Gastroesophageal sphincter (tissue), 3 donors: ENCODE results near the gene RNF40.

ENCODE experiments used
- EP300 ChIP-seq: sonication (generic); formaldehyde crosslinking; IDR thresholded peaks from one replicate; pipeline ENCODE4 v1.6.1; 2017; ENCODE audit warnings: antibody characterized with exemption, mild to moderate bottlenecking
- POLR2AphosphoS5 ChIP-seq: sonication (generic); formaldehyde crosslinking; IDR thresholded peaks from one replicate; pipeline ENCODE4 v1.6.1; 2017; ENCODE audit warnings: antibody characterized with exemption
- TF ChIP-seq, protein P1 (sequence below), 4 experiments: fragments of 200-600 bp in 2 of 4; fragments of 450-650 bp in 2 of 4; sonication (generic) in 1 of 4; IDR thresholded peaks; one replicate each; pipeline ENCODE4 v1.5.1; 2017 to 2019; ENCODE audit warnings: antibody characterized with exemption in 4 of 4, mild to moderate bottlenecking in 2 of 4, moderate library complexity in 2 of 4

DNA sequence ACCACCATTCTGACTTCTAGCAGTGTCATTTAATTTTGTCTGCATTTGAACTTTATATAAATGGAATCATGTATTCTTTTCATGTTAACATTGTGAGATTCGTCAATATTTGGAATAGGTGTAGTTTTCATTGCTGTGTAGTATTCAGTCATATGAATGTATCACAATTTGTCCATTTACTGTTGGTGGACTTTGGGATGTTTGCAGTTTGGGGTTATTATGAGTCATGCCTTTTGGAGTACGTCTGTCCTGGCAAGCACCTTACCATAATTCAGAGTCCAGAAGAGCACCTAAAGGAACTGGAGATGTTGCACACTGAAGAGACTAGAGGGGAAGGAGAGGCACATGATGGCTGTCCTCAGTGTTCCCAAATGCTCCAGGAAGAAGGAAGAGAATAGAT is 17.0 kb upstream of the RNF40 start:
- TF ChIP-seq POLR2AphosphoS5 (no peak), EP300 (no peak)
- TF ChIP-seq, protein P1, sequence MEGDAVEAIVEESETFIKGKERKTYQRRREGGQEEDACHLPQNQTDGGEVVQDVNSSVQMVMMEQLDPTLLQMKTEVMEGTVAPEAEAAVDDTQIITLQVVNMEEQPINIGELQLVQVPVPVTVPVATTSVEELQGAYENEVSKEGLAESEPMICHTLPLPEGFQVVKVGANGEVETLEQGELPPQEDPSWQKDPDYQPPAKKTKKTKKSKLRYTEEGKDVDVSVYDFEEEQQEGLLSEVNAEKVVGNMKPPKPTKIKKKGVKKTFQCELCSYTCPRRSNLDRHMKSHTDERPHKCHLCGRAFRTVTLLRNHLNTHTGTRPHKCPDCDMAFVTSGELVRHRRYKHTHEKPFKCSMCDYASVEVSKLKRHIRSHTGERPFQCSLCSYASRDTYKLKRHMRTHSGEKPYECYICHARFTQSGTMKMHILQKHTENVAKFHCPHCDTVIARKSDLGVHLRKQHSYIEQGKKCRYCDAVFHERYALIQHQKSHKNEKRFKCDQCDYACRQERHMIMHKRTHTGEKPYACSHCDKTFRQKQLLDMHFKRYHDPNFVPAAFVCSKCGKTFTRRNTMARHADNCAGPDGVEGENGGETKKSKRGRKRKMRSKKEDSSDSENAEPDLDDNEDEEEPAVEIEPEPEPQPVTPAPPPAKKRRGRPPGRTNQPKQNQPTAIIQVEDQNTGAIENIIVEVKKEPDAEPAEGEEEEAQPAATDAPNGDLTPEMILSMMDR (IDR thresholded peaks at IDR 0.05), result no peak
